Tongue (tissue), 2 donors: ENCODE data around the gene RAE1. TPM values are rescaled to one million over a fixed set of nuclear protein-coding genes. Genes with fewer than 3 reads are reported as not detected.

Experiments used
- DNase-seq: peaks from one replicate; pipeline ENCODE4 v3.0.0-alpha.2; 2015
- total RNA-seq: library from RNA; depleted of rRNA; stranded (reverse); fragments of >200 nt; gene quantifications from one replicate; pipeline ENCODE4 v1.2.3, GENCODE V29; 2014

Gene RAE1
- total RNA-seq, 1 donor from 2014 or later = 27.5 TPM

- peak; percentile 85 for DNase-seq
These were observed 38.1 kb downstream of the RAE1 start for GRCh38 chr20:57388953-57389694.

GRCh38 chr20:57389695-57390603 is 38.9 kb downstream of the RAE1 start:
- DNase-seq = no peak

GRCh38 chr20:57390604-57391438 is 39.8 kb downstream of the RAE1 start, which contains the start of gene RBM38:
Gene RBM38, plus strand, starts transcription at chr20:57391396. Its CDS starts 186 bp downstream, at chr20:57391582.
- peak; percentile 90 for DNase-seq

- no peak for DNase-seq
These were observed 40.6 kb downstream of the RAE1 start for GRCh38 chr20:57391439-57392301.

GRCh38 chr20:57392512-57393271 is 41.6 kb downstream of the RAE1 start:
- DNase-seq = peak; percentile 43

- DNase-seq = peak; percentile 41
These were observed 42.5 kb downstream of the RAE1 start for GRCh38 chr20:57393321-57394120.

GRCh38 chr20:57394121-57395082 is 43.3 kb downstream of the RAE1 start:
- DNase-seq = no peak

GRCh38 chr20:57395111-57395966 is 44.3 kb downstream of the RAE1 start:
- peak; percentile 60 for DNase-seq

GRCh38 chr20:57396212-57396983 is 45.3 kb downstream of the RAE1 start:
- no peak for DNase-seq

- DNase-seq = no peak
These were observed 46.1 kb downstream of the RAE1 start for GRCh38 chr20:57396984-57397692.

GRCh38 chr20:57397693-57398108 is 46.6 kb downstream of the RAE1 start:
- no peak for DNase-seq

GRCh38 chr20:57398231-57398821 is 47.3 kb downstream of the RAE1 start:
- peak; percentile 75 for DNase-seq

GRCh38 chr20:57398901-57399535 is 48.0 kb downstream of the RAE1 start:
- DNase-seq = no peak

- DNase-seq = no peak
These were observed 48.6 kb downstream of the RAE1 start for GRCh38 chr20:57399587-57400155.
